ENCODE measurements around the gene CCDC188. TPM values are rescaled to one million over a fixed set of nuclear protein-coding genes. Genes with fewer than 3 reads are reported as not detected.

Gene CCDC188
- total and polyA plus RNA-seq, 9 of the 15 experiments (the other 6 are each of a cell fraction or from before 2014, with no cell fraction given), result not detected

DNA sequence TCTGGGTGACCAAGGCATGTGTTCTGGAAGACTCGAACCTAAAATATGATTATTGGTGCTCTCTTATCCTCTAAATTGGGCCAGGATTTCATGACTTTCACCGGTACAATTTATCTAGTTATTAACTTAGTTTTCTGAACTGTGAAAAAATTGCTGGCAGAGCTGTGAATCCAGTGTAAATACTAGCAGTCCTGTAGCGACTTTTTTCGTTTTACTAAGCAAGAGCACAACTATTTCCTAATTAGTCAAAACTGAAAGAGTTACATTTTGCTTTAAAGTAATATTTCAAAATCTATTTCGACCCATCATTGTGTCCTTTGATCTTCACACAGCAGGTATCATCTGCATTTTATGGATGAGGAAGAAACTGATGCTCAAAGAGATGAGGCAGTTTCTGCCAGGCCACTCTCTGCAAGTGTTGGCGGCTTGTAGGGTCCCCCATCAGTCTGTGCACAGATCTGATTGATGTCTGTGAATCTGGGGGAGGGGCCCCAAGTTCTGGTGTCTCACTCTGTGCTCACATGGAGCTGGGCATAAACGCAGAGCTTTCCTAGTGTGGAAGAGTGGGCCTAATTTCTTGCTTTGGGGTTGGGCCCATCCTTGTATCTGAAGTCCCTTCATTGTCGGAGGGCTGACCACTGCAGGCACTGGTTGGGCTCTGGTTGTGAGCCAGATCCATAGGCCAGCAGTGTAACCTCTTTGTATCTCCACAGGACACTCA lies 32.4 kb downstream of the CCDC188 start (continued):
- TF ChIP-seq CEBPB (tag; IDR thresholded peaks at IDR 0.05) (0 out of 2 replicates have a peak, but pooled peaks have one; percentile 39), ZNF41 (CRISPR knock-in tag; conservative IDR thresholded peaks at IDR 0.05) (peak; percentile 64; the same call in 1 of the 2 replicates), RHOXF2B (CRISPR knock-in tag; conservative IDR thresholded peaks at IDR 0.05) (0 out of 2 replicates have a peak, but pooled peaks have one; percentile 65), PPARD (CRISPR knock-in tag; IDR thresholded peaks at IDR 0.05) (0 out of 2 replicates have a peak, but pooled peaks have one; percentile 26), KDM2B (CRISPR knock-in tag; IDR thresholded peaks at IDR 0.05) (no peak), RCOR1 (IDR thresholded peaks at IDR 0.05; ENCODE audit: borderline replicate concordance in 1 of 2, low read depth in 2 of 2, low read length in 2 of 2) (peak in 1 of 2 experiments; percentile 67; a peak in 1 of 4 replicates), TEAD1 (CRISPR knock-in tag; IDR thresholded peaks at IDR 0.05) (peak in 1 of 2 experiments; percentile 46; a peak in 1 of 4 replicates), KLF13 (tag; IDR thresholded peaks at IDR 0.05; ENCODE audit: borderline replicate concordance, low read depth) (peak; percentile 60; the same call in 1 of the 2 replicates), ETV6 (IDR thresholded peaks at IDR 0.05; ENCODE audit: borderline replicate concordance in 1 of 2, low read depth in 2 of 2, low read length in 1 of 2) (0 out of 4 replicates have a peak, but pooled peaks of 1 of the 2 experiments have one; percentile 14), ETV6 (CRISPR knock-in tag; IDR thresholded peaks at IDR 0.05; ENCODE audit: borderline replicate concordance) (no peak), IFI16 (CRISPR knock-in tag; IDR thresholded peaks at IDR 0.05) (no peak), HDAC6 (IDR thresholded peaks at IDR 0.05; ENCODE audit: low read depth, low read length) (peak; percentile 69; the same call in 1 of the 2 replicates), SP2 (IDR thresholded peaks at IDR 0.05; ENCODE audit: extremely low read depth, low read depth, low read length, poor library complexity, severe bottlenecking) (peak; percentile 21), ZNF311 (CRISPR knock-in tag; IDR thresholded peaks at IDR 0.05) (0 out of 2 replicates have a peak, but pooled peaks have one; percentile 41), MAZ (CRISPR knock-in tag; conservative IDR thresholded peaks at IDR 0.05 in 1 of 2, IDR thresholded peaks at IDR 0.05 in 1 of 2) (peak in 1 of 2 experiments; percentile 60; a peak in 1 of 4 replicates)
- TF ChIP-seq, protein P1, sequence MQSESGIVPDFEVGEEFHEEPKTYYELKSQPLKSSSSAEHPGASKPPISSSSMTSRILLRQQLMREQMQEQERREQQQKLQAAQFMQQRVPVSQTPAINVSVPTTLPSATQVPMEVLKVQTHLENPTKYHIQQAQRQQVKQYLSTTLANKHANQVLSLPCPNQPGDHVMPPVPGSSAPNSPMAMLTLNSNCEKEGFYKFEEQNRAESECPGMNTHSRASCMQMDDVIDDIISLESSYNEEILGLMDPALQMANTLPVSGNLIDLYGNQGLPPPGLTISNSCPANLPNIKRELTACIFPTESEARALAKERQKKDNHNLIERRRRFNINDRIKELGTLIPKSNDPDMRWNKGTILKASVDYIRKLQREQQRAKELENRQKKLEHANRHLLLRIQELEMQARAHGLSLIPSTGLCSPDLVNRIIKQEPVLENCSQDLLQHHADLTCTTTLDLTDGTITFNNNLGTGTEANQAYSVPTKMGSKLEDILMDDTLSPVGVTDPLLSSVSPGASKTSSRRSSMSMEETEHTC (IDR thresholded peaks at IDR 0.05), result no peak
- TF ChIP-seq, protein P2, sequence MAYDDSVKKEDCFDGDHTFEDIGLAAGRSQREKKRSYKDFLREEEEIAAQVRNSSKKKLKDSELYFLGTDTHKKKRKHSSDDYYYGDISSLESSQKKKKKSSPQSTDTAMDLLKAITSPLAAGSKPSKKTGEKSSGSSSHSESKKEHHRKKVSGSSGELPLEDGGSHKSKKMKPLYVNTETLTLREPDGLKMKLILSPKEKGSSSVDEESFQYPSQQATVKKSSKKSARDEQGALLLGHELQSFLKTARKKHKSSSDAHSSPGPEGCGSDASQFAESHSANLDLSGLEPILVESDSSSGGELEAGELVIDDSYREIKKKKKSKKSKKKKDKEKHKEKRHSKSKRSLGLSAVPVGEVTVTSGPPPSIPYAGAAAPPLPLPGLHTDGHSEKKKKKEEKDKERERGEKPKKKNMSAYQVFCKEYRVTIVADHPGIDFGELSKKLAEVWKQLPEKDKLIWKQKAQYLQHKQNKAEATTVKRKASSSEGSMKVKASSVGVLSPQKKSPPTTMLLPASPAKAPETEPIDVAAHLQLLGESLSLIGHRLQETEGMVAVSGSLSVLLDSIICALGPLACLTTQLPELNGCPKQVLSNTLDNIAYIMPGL (CRISPR knock-in tag; IDR thresholded peaks at IDR 0.05), result peak; percentile 59; the same call in 1 of the 2 replicates
- TF ChIP-seq, protein P3, sequence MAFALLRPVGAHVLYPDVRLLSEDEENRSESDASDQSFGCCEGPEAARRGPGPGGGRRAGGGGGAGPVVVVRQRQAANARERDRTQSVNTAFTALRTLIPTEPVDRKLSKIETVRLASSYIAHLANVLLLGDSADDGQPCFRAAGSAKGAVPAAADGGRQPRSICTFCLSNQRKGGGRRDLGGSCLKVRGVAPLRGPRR (CRISPR knock-in tag; IDR thresholded peaks at IDR 0.05), result peak; percentile 85; the same call in 1 of the 2 replicates
- TF ChIP-seq, protein P4, sequence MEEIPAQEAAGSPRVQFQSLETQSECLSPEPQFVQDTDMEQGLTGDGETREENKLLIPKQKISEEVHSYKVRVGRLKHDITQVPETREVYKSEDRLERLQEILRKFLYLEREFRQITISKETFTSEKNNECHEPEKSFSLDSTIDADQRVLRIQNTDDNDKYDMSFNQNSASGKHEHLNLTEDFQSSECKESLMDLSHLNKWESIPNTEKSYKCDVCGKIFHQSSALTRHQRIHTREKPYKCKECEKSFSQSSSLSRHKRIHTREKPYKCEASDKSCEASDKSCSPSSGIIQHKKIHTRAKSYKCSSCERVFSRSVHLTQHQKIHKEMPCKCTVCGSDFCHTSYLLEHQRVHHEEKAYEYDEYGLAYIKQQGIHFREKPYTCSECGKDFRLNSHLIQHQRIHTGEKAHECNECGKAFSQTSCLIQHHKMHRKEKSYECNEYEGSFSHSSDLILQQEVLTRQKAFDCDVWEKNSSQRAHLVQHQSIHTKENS (CRISPR knock-in tag; IDR thresholded peaks at IDR 0.05), result no peak
